ENCODE measurements around the gene RRH. TPM values are rescaled to one million over a fixed set of nuclear protein-coding genes. Genes with fewer than 3 reads are reported as not detected.
"Not testable (repeated sequence)": the region's sequence is repeated elsewhere in the genome, so short reads cannot be mapped to it uniquely, and the experiment has no call there.

The RRH gene
- total RNA-seq, 1 donor, result not detected

GRCh38 chr4:109870061-109870460, 42.3 kb downstream of the RRH start:
- H3K4me1 ChIP-seq (ENCODE audit: insufficient read depth, low read length), result no peaks in the 10 kb centered on the region
- no peaks in the 10 kb centered on the region for H3K27me3 ChIP-seq (ENCODE audit: insufficient read depth, low read length)
- H3K9me3 ChIP-seq (ENCODE audit: low read depth, low read length), result no peaks in the 10 kb centered on the region
- H3K4me3 ChIP-seq (ENCODE audit: low read length), result no peak overlapping the region

GRCh38 chr4:109872065-109872464, 44.3 kb downstream of the RRH start:
- Histone ChIP-seq H3K9me3 (ENCODE audit: low read depth, low read length) (no peaks in the 10 kb centered on the region), H3K27me3 (ENCODE audit: insufficient read depth, low read length) (no peaks in the 10 kb centered on the region), H3K4me3 (ENCODE audit: low read length) (no peak overlapping the region), H3K4me1 (ENCODE audit: insufficient read depth, low read length) (no peaks in the 10 kb centered on the region)

- Histone ChIP-seq H3K27me3 (ENCODE audit: insufficient read depth, low read length) (no peaks in the 10 kb centered on the region), H3K4me3 (ENCODE audit: low read length) (no peak overlapping the region), H3K9me3 (ENCODE audit: low read depth, low read length) (no peaks in the 10 kb centered on the region), H3K4me1 (ENCODE audit: insufficient read depth, low read length) (no peaks in the 10 kb centered on the region)
Measured at GRCh38 chr4:109872950-109873656, 45.3 kb downstream of the RRH start.

GRCh38 chr4:109873791-109874514, 46.2 kb downstream of the RRH start:
- Histone ChIP-seq H3K9me3 (ENCODE audit: low read depth, low read length) (no peaks in the 10 kb centered on the region), H3K27me3 (ENCODE audit: insufficient read depth, low read length) (no peaks in the 10 kb centered on the region), H3K4me1 (ENCODE audit: insufficient read depth, low read length) (no peaks in the 10 kb centered on the region), H3K4me3 (ENCODE audit: low read length) (no peak overlapping the region)

- H3K4me1 ChIP-seq (ENCODE audit: insufficient read depth, low read length), result no peaks in the 10 kb centered on the region
- H3K9me3 ChIP-seq (ENCODE audit: low read depth, low read length), result no peaks in the 10 kb centered on the region
- no peak overlapping the region for H3K4me3 ChIP-seq (ENCODE audit: low read length)
- H3K27me3 ChIP-seq (ENCODE audit: insufficient read depth, low read length), result no peaks in the 10 kb centered on the region
Measured at GRCh38 chr4:109875106-109875505, 47.3 kb downstream of the RRH start.

GRCh38 chr4:109875553-109875952, 47.8 kb downstream of the RRH start:
- not testable (repeated sequence) for H3K27me3 ChIP-seq (ENCODE audit: insufficient read depth, low read length); H3K4me3 ChIP-seq (ENCODE audit: low read length); H3K9me3 ChIP-seq (ENCODE audit: low read depth, low read length); H3K4me1 ChIP-seq (ENCODE audit: insufficient read depth, low read length)

- no peaks in the 10 kb centered on the region for H3K27me3 ChIP-seq (ENCODE audit: insufficient read depth, low read length)
- H3K4me1 ChIP-seq (ENCODE audit: insufficient read depth, low read length), result no peaks in the 10 kb centered on the region
- no peaks in the 10 kb centered on the region for H3K9me3 ChIP-seq (ENCODE audit: low read depth, low read length)
- H3K4me3 ChIP-seq (ENCODE audit: low read length), result no peak overlapping the region
Measured at GRCh38 chr4:109876634-109877265, 49.0 kb downstream of the RRH start.

GRCh38 chr4:109877400-109877799, 49.6 kb downstream of the RRH start:
- Histone ChIP-seq H3K4me3 (ENCODE audit: low read length) (no peak overlapping the region), H3K4me1 (ENCODE audit: insufficient read depth, low read length) (no peaks in the 10 kb centered on the region), H3K9me3 (ENCODE audit: low read depth, low read length) (no peaks in the 10 kb centered on the region), H3K27me3 (ENCODE audit: insufficient read depth, low read length) (no peaks in the 10 kb centered on the region)

GRCh38 chr4:109878355-109878754, 50.6 kb downstream of the RRH start:
- Histone ChIP-seq H3K4me1 (ENCODE audit: insufficient read depth, low read length) (no peaks in the 10 kb centered on the region), H3K4me3 (ENCODE audit: low read length) (no peak overlapping the region), H3K27me3 (ENCODE audit: insufficient read depth, low read length) (no peaks in the 10 kb centered on the region), H3K9me3 (ENCODE audit: low read depth, low read length) (no peaks in the 10 kb centered on the region)

GRCh38 chr4:109879081-109879480, 51.3 kb downstream of the RRH start:
- H3K27me3 ChIP-seq (ENCODE audit: insufficient read depth, low read length), result no peaks in the 10 kb centered on the region
- H3K4me3 ChIP-seq (ENCODE audit: low read length), result no peak overlapping the region
- no peaks in the 10 kb centered on the region for H3K9me3 ChIP-seq (ENCODE audit: low read depth, low read length)
- no peaks in the 10 kb centered on the region for H3K4me1 ChIP-seq (ENCODE audit: insufficient read depth, low read length)

GRCh38 chr4:109879636-109880314, 52.0 kb downstream of the RRH start:
- Histone ChIP-seq H3K9me3 (ENCODE audit: low read depth, low read length) (no peaks in the 10 kb centered on the region), H3K27me3 (ENCODE audit: insufficient read depth, low read length) (no peaks in the 10 kb centered on the region), H3K4me3 (ENCODE audit: low read length) (no peak overlapping the region), H3K4me1 (ENCODE audit: insufficient read depth, low read length) (no peaks in the 10 kb centered on the region)

GRCh38 chr4:109886303-109886702, 58.5 kb downstream of the RRH start:
- H3K4me1 ChIP-seq (ENCODE audit: insufficient read depth, low read length), result no peaks in the 10 kb centered on the region
- H3K4me3 ChIP-seq (ENCODE audit: low read length), result no peak overlapping the region
- H3K9me3 ChIP-seq (ENCODE audit: low read depth, low read length), result no peaks in the 10 kb centered on the region
- no peaks in the 10 kb centered on the region for H3K27me3 ChIP-seq (ENCODE audit: insufficient read depth, low read length)

GRCh38 chr4:109887071-109887470, 59.3 kb downstream of the RRH start:
- no peaks in the 10 kb centered on the region for H3K27me3 ChIP-seq (ENCODE audit: insufficient read depth, low read length)
- H3K4me1 ChIP-seq (ENCODE audit: insufficient read depth, low read length), result no peaks in the 10 kb centered on the region
- H3K9me3 ChIP-seq (ENCODE audit: low read depth, low read length), result no peaks in the 10 kb centered on the region
- no peak overlapping the region for H3K4me3 ChIP-seq (ENCODE audit: low read length)

- Histone ChIP-seq H3K4me3 (ENCODE audit: low read length) (no peak overlapping the region), H3K9me3 (ENCODE audit: low read depth, low read length) (no peaks in the 10 kb centered on the region), H3K27me3 (ENCODE audit: insufficient read depth, low read length) (no peaks in the 10 kb centered on the region), H3K4me1 (ENCODE audit: insufficient read depth, low read length) (no peaks in the 10 kb centered on the region)
Measured at GRCh38 chr4:109890076-109890475, 62.3 kb downstream of the RRH start.

Data from mononuclear cell (primary cell).